Naive B cell (primary cell): Measurements from ENCODE around the gene CRYBB1. TPM values are rescaled to one million over a fixed set of nuclear protein-coding genes. Genes with fewer than 3 reads are reported as not detected.

Source experiments
- polyA plus RNA-seq, 6 donors: library from polyadenylated mRNA; unstranded; fragments of 300-500 nt; fragmentation: Illumina TruSeq; gene quantifications; one replicate each; pipeline ENCODE4 v1.2.3, GENCODE V29; 2021; ENCODE audit warnings: low read depth in 6 of 6

CRYBB1 gene
- polyA plus RNA-seq, 6 donors from 2014 or later: not detected

Other genes with a start within 250 kb of the CRYBB1 start
- 1 to 10 TPM; 2.1 to 9.7 (median 6.6) TPM for gene ASPHD2, start 188.8 kb downstream of the CRYBB1 start, polyA plus RNA-seq
- gene HPS4, start 134.2 kb downstream of the CRYBB1 start, polyA plus RNA-seq: 10 to 100 TPM; 16.7 to 26.9 (median 24.6) TPM
- gene SRRD, start 134.2 kb downstream of the CRYBB1 start, polyA plus RNA-seq: 10 to 100 TPM; 17.5 to 28.3 (median 22.7) TPM
- gene TFIP11, start 105.6 kb downstream of the CRYBB1 start, polyA plus RNA-seq: 10 to 100 TPM; 25.2 to 43.8 (median 28.1) TPM
- 10 to 100 TPM; 13.9 to 39.0 (median 28.5) TPM for gene TPST2, start 27.9 kb downstream of the CRYBB1 start, polyA plus RNA-seq
- not detected for gene CRYBA4, start 3.9 kb upstream of the CRYBB1 start, polyA plus RNA-seq
- under 1 TPM in 4 of 6 donors, not detected in 2; 0.04 to 0.16 (median 0.10) TPM for gene MIAT, start 39.6 kb upstream of the CRYBB1 start, polyA plus RNA-seq